Measurements from ENCODE around the gene ABHD14A. TPM values are rescaled to one million over a fixed set of nuclear protein-coding genes. Genes with fewer than 3 reads are reported as not detected.
"Not testable (repeated sequence)": the region's sequence is repeated elsewhere in the genome, so short reads cannot be mapped to it uniquely, and the experiment has no call there.

ABHD14A gene
- polyA plus RNA-seq, 1 donor (not counting 4 experiments of a cell fraction or from before 2014, with no cell fraction given) = 6.9 TPM

DNA sequence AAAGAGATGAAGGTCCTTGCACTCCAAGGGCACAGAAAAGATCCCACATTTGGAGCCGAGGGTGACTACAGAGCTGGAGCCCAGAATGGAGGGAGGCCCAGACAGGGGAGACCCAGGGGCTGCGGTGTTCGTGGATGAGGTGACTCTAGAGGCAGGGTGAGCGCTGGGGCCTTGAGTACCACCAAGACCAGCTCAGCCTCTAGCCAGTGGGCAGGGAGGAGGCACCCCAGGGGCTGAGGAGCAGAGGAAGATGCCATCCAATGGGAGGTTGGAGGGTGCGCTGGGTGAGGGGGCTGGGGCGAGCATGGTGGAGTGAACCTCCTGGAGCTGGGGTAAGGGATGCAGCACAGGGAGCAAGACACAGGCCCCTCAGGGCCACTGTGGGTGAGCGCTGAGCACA lies 46.4 kb upstream of the ABHD14A start:
- dilution Hi-C loops (cut with MboI; ENCODE audit: extremely low pct_ligation_motif_present, low sequenced_read_pairs) = no loop called here

DNA sequence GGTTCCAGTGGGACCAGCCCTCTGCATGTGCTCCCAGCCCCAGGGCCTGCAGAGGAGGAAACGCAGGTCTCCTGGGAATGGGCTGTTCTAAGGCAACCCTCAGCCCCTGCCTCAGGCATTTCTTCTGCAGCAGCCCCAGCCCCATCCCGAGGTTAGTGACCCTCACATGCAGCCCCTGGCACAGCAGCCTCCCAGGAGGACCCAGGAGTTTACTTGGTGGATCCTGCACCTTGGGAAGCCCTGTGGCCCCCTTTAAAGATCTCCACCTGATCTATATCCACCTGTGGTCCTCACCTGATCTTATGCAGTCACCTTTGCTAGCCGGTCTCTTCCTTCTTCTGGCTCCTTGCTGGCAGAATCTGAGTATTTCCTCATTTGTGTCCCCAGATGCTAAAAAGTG lies 45.9 kb upstream of the ABHD14A start:
- H3K4me3 ChIP-seq (ENCODE audit: control insufficient read depth in 2 of 3, extremely low read depth in 1 of 3, insufficient read depth in 2 of 3, low read depth in 1 of 3, low read length in 3 of 3); H4K20me1 ChIP-seq (ENCODE audit: control insufficient read depth, extremely low read depth, insufficient read depth, low read length); FAIRE-seq; H3K9ac ChIP-seq (ENCODE audit: control insufficient read depth, extremely low read depth, insufficient read depth, low read length); H3K9me3 ChIP-seq (ENCODE audit: control insufficient read depth, low read depth, low read length); DNase-seq (ENCODE audit: low read depth, low spot score); H3K27me3 ChIP-seq (ENCODE audit: control insufficient read depth, extremely low read depth, insufficient read depth, low read length); H2AFZ ChIP-seq (ENCODE audit: control insufficient read depth, low read length); H3K79me2 ChIP-seq (ENCODE audit: control insufficient read depth, insufficient read depth, low read length); H3K4me1 ChIP-seq (ENCODE audit: control insufficient read depth, extremely low read depth, insufficient read depth, low read length); H3K9me1 ChIP-seq (ENCODE audit: control insufficient read depth, extremely low read depth, insufficient read depth, low read length); H3K4me2 ChIP-seq (ENCODE audit: control insufficient read depth, extremely low read depth, insufficient read depth, low read depth, low read length); H3K27ac ChIP-seq (ENCODE audit: control insufficient read depth, insufficient read depth, low read length); dilution Hi-C loops (cut with MboI; ENCODE audit: extremely low pct_ligation_motif_present, low sequenced_read_pairs): not testable (repeated sequence)
- H3K36me3 ChIP-seq (ENCODE audit: control insufficient read depth in 2 of 2, extremely low read depth in 1 of 2, insufficient read depth in 2 of 2, low read length in 2 of 2) = peaks cover 5 to 13% of the 10 kb centered on the region in 2 experiments

More for the DNA sequence above, 46.4 kb upstream of the ABHD14A start:
- Histone ChIP-seq H3K27me3 (ENCODE audit: control insufficient read depth, extremely low read depth, insufficient read depth, low read length) (no peaks in the 10 kb centered on the region), H3K4me1 (ENCODE audit: control insufficient read depth, extremely low read depth, insufficient read depth, low read length) (no peaks in the 10 kb centered on the region), H3K27ac (ENCODE audit: control insufficient read depth, insufficient read depth, low read length) (no peak overlapping the region), H3K79me2 (ENCODE audit: control insufficient read depth, insufficient read depth, low read length) (no peaks in the 10 kb centered on the region), H3K9ac (ENCODE audit: control insufficient read depth, extremely low read depth, insufficient read depth, low read length) (no peak overlapping the region), H3K36me3 (ENCODE audit: control insufficient read depth in 2 of 2, extremely low read depth in 1 of 2, insufficient read depth in 2 of 2, low read length in 2 of 2) (peaks cover 0 to 10% of the 10 kb centered on the region in 2 experiments), H3K9me1 (ENCODE audit: control insufficient read depth, extremely low read depth, insufficient read depth, low read length) (no peaks in the 10 kb centered on the region), H4K20me1 (ENCODE audit: control insufficient read depth, extremely low read depth, insufficient read depth, low read length) (peaks cover 4% of the 10 kb centered on the region), H3K9me3 (ENCODE audit: control insufficient read depth, low read depth, low read length) (no peaks in the 10 kb centered on the region), H2AFZ (ENCODE audit: control insufficient read depth, low read length) (no peak overlapping the region), H3K4me2 (ENCODE audit: control insufficient read depth, extremely low read depth, insufficient read depth, low read depth, low read length) (no peak overlapping the region), H3K4me3 (ENCODE audit: control insufficient read depth in 2 of 3, extremely low read depth in 1 of 3, insufficient read depth in 2 of 3, low read depth in 1 of 3, low read length in 3 of 3) (no peak overlapping the region)
- TF ChIP-seq EZH2 (IDR thresholded peaks at IDR 0.05; ENCODE audit: low read length) (no peak), CTCF (optimal IDR thresholded peaks at IDR 0.05 in 1 of 3, IDR thresholded peaks at IDR 0.05 in 1 of 3, conservative IDR thresholded peaks at IDR 0.05 in 1 of 3; ENCODE audit: extremely low read depth in 1 of 3, insufficient read depth in 2 of 3, low read length in 3 of 3) (no peak)
- DNase-seq (ENCODE audit: low read depth, low spot score) (no peak), FAIRE-seq (no peak)

GRCh38 chr3:51929420-51930003 lies 45.4 kb upstream of the ABHD14A start:
- dilution Hi-C loops (cut with MboI; ENCODE audit: extremely low pct_ligation_motif_present, low sequenced_read_pairs) = no loop called here
- DNase-seq (ENCODE audit: low read depth, low spot score) (no peak), FAIRE-seq (no peak)
- H3K9ac ChIP-seq (ENCODE audit: control insufficient read depth, extremely low read depth, insufficient read depth, low read length) = no peak overlapping the region
- no peaks in the 10 kb centered on the region for H3K27me3 ChIP-seq (ENCODE audit: control insufficient read depth, extremely low read depth, insufficient read depth, low read length)
- no peak overlapping the region for H3K4me2 ChIP-seq (ENCODE audit: control insufficient read depth, extremely low read depth, insufficient read depth, low read depth, low read length)
- TF ChIP-seq EZH2 (IDR thresholded peaks at IDR 0.05; ENCODE audit: low read length) (no peak), CTCF (optimal IDR thresholded peaks at IDR 0.05 in 1 of 3, IDR thresholded peaks at IDR 0.05 in 1 of 3, conservative IDR thresholded peaks at IDR 0.05 in 1 of 3; ENCODE audit: extremely low read depth in 1 of 3, insufficient read depth in 2 of 3, low read length in 3 of 3) (no peak)
- no peak overlapping the region for H2AFZ ChIP-seq (ENCODE audit: control insufficient read depth, low read length)
- H3K27ac ChIP-seq (ENCODE audit: control insufficient read depth, insufficient read depth, low read length) = no peak overlapping the region
- H3K4me1 ChIP-seq (ENCODE audit: control insufficient read depth, extremely low read depth, insufficient read depth, low read length) = no peaks in the 10 kb centered on the region
- peaks cover 4% of the 10 kb centered on the region for H4K20me1 ChIP-seq (ENCODE audit: control insufficient read depth, extremely low read depth, insufficient read depth, low read length)
- H3K9me1 ChIP-seq (ENCODE audit: control insufficient read depth, extremely low read depth, insufficient read depth, low read length) = no peaks in the 10 kb centered on the region
- H3K9me3 ChIP-seq (ENCODE audit: control insufficient read depth, low read depth, low read length) = no peaks in the 10 kb centered on the region
- no peak overlapping the region for H3K4me3 ChIP-seq (ENCODE audit: control insufficient read depth in 2 of 3, extremely low read depth in 1 of 3, insufficient read depth in 2 of 3, low read depth in 1 of 3, low read length in 3 of 3)
- H3K79me2 ChIP-seq (ENCODE audit: control insufficient read depth, insufficient read depth, low read length) = no peaks in the 10 kb centered on the region
- H3K36me3 ChIP-seq (ENCODE audit: control insufficient read depth in 2 of 2, extremely low read depth in 1 of 2, insufficient read depth in 2 of 2, low read length in 2 of 2) = peaks cover 9 to 17% of the 10 kb centered on the region in 2 experiments

All from keratinocyte (primary cell).